AG09309 (cell line): ENCODE data around the gene SYCN.

Experiments used
- DNase-seq: peaks from one replicate; pipeline ENCODE4 v3.0.0-alpha.2; 2010; ENCODE audit warnings: low read depth
- H3K4me3 ChIP-seq: 2 replicates; pipeline ENCODE4 v1.5.1; 2011; ENCODE audit warnings: mild to moderate bottlenecking, low read depth, low read length, moderate library complexity; ENCODE audit not compliant: control insufficient read depth
- CTCF ChIP-seq: IDR thresholded peaks from 2 replicates; pipeline ENCODE4 v1.5.1; 2011; ENCODE audit warnings: mild to moderate bottlenecking, low read depth, low read length, inconsistent platforms; ENCODE audit not compliant: insufficient read depth, control insufficient read depth; ENCODE audit errors: missing control alignments

SYCN gene

GRCh38 chr19:39194832-39195542 is 9.1 kb downstream of the SYCN start:
- H3K4me3 ChIP-seq: no peak overlapping the region
- no peak for DNase-seq
- TF ChIP-seq CTCF: no peak

DNA sequence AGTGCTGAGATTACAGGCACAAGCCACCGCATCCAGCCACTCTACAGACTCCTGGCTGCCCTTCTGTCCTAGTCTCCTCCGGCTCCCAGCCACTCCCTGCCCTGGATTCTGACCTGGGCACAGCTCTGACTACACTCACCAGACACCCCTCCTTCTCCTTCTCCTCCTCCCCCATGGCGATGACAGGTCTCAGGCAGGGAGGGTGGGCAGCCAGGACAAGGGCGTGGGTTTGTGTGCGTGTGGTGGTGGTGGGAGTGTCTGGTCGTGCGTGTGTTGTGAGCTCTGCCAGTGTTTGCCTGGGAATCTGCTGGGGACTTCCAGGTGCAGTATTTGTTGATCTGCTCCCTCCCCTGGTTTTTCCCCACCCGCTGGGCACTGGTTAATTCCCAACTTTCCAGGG is 10.3 kb downstream of the SYCN start:
- no peak for TF ChIP-seq CTCF
- no peak for DNase-seq
- H3K4me3 ChIP-seq: no peak overlapping the region

DNA sequence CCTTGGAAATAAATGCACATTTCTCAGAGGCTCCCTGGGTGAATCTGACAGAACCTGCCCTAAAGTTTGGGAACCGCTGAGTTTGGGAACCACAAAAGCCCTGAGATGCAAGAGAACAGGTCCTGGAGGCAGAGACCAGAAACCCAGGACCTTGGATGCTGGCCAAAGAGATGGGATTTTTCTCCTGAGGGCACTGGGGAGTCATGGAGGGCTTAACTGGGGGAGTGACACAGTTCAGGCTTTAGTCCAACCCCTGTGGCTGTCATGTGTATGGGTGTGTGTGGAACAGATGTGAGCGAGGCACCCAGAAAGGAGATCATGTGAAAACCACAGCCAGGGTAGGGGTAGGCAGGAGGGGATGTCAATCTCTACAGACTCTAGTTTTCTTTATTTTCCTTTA is 11.2 kb downstream of the SYCN start:
- H3K4me3 ChIP-seq: no peak overlapping the region
- no peak for TF ChIP-seq CTCF
- DNase-seq: no peak

- H3K4me3 ChIP-seq: no peak overlapping the region
- no peak for DNase-seq
- no peak for TF ChIP-seq CTCF
These were observed 13.3 kb downstream of the SYCN start for GRCh38 chr19:39190768-39191167.

DNA sequence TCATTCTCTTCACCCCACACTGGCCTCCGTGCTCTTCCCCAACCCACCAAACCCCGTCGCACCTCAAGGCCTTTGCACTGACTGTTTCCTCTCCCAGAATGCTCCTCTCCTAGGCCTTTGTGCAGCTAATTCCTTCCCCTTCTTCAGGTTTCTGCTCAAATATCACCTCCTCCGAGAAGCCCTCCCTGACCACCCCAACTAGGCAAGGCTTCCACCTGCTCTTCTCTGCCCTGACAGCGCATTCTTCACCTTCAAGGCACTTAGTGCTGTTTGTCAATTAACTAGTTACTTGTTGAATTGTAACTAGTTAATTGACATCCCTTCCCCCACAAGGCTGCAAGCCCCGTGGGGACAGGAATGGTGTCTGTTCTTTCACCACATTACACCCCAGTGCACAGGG is 15.1 kb downstream of the SYCN start:
- H3K4me3 ChIP-seq: no peak overlapping the region
- DNase-seq: no peak
- TF ChIP-seq CTCF: no peak

GRCh38 chr19:39187552-39187943 is 16.5 kb downstream of the SYCN start:
- no peak for DNase-seq
- TF ChIP-seq CTCF: no peak
- no peak overlapping the region for H3K4me3 ChIP-seq
